H1 (cell line): ENCODE data around the gene CDPF1. TPM values are rescaled to one million over a fixed set of nuclear protein-coding genes. Genes with fewer than 3 reads are reported as not detected.

Experiments used
- CTCF ChIA-PET: fragments of 300-600 bp; sonication (Branson Sonifier 250); formaldehyde crosslinking; loops from one replicate; lab custom pipeline; 2021; ENCODE audit not compliant: partially characterized antibody; lab: Charles Lee
- POLR2A ChIA-PET: fragments of 300-600 bp; sonication (Branson Sonifier 250); formaldehyde crosslinking; loops from one replicate; lab custom pipeline; 2021; ENCODE audit warnings: inconsistent platforms; ENCODE audit not compliant: partially characterized antibody; lab: Charles Lee
- DNase-seq, 2 experiments: peaks; one replicate each; pipeline versions ENCODE4 v3.0.0 to v3.0.0-alpha.2; 2010 to 2022; ENCODE audit warnings: low spot score in 2 of 2, low read depth in 1 of 2, mixed read lengths in 1 of 2
- FAIRE-seq: peaks from 2 replicates; lab custom pipeline; 2011; peaks lifted over from hg19 to GRCh38; lab: Jason Lieb, UNC
- H2AFZ ChIP-seq: 2 replicates; pipeline ENCODE4 v1.8.1; 2012; ENCODE audit warnings: low read length, inconsistent platforms
- H2AK5ac ChIP-seq: 2 replicates; pipeline ENCODE4 v1.6.1; 2013; ENCODE audit warnings: low read depth, low read length
- H2BK120ac ChIP-seq: replicated peaks from 2 replicates; pipeline ENCODE3; 2013; ENCODE audit warnings: low read depth, low read length, inconsistent platforms
- H2BK12ac ChIP-seq: 2 replicates; pipeline ENCODE4 v1.6.1; 2013; ENCODE audit warnings: low read depth, low read length
- H2BK15ac ChIP-seq: 2 replicates; pipeline ENCODE4 v1.6.1; 2013; ENCODE audit warnings: low read length
- H2BK20ac ChIP-seq: 2 replicates; pipeline ENCODE4 v1.6.1; 2013; ENCODE audit warnings: low read length
- H2BK5ac ChIP-seq: 2 replicates; pipeline ENCODE4 v1.6.1; 2013; ENCODE audit warnings: low read depth, low read length
- H3K14ac ChIP-seq: 2 replicates; pipeline ENCODE4 v1.6.1; 2013; ENCODE audit warnings: inconsistent platforms; ENCODE audit not compliant: insufficient read length
- H3K18ac ChIP-seq: 2 replicates; pipeline ENCODE4 v1.6.1; 2013; ENCODE audit warnings: low read length; ENCODE audit errors: extremely low read depth
- H3K23ac ChIP-seq: 2 replicates; pipeline ENCODE4 v1.6.1; 2013; ENCODE audit warnings: inconsistent platforms; ENCODE audit not compliant: insufficient read length
- H3K23me2 ChIP-seq: 2 replicates; pipeline ENCODE4 v1.6.1; 2013; ENCODE audit warnings: low read depth, low read length
- H3K27ac ChIP-seq: 2 replicates; pipeline ENCODE4 v1.6.1; 2011; ENCODE audit warnings: low read depth, low read length, inconsistent platforms
- H3K27me3 ChIP-seq, 4 experiments: replicated peaks in 1 of 4; 1 replicate in 1 of 4; 2 replicates in 3 of 4; pipeline versions ENCODE4 v1.6.1 to v1.8.1; 2011 to 2013; ENCODE audit warnings: low read length in 3 of 4, mild to moderate bottlenecking in 3 of 4, inconsistent platforms in 2 of 4, mixed read lengths in 2 of 4, moderate library complexity in 1 of 4; ENCODE audit not compliant: control insufficient read depth in 3 of 4, insufficient read depth in 3 of 4; ENCODE audit errors: extremely low read depth in 1 of 4
- H3K36me3 ChIP-seq, 4 experiments: 2 replicates each; pipeline versions ENCODE4 v1.6.1 to v1.8.1; 2011 to 2013; ENCODE audit warnings: mild to moderate bottlenecking in 4 of 4, low read length in 3 of 4, moderate library complexity in 2 of 4, control low read depth in 1 of 4, inconsistent platforms in 1 of 4; ENCODE audit not compliant: insufficient read depth in 4 of 4, control insufficient read depth in 2 of 4
- H3K4ac ChIP-seq: replicated peaks from 2 replicates; pipeline ENCODE3; 2013; ENCODE audit warnings: low read length, low read depth, mixed read lengths, inconsistent platforms; ENCODE audit not compliant: insufficient read length
- H3K4me1 ChIP-seq, 4 experiments: replicated peaks in 1 of 4; 1 replicate in 1 of 4; 2 replicates in 3 of 4; pipeline versions ENCODE4 v1.6.1 to v1.8.1; 2011 to 2013; ENCODE audit warnings: low read length in 3 of 4, inconsistent platforms in 2 of 4, mixed read lengths in 1 of 4; ENCODE audit not compliant: insufficient read depth in 4 of 4, control insufficient read depth in 3 of 4
- H3K4me2 ChIP-seq, 2 experiments: 2 replicates each; pipeline versions ENCODE4 v1.6.1 to v1.8.1; 2011 to 2013; ENCODE audit warnings: low read depth in 2 of 2, low read length in 2 of 2, control low read depth in 1 of 2, inconsistent platforms in 1 of 2, mild to moderate bottlenecking in 1 of 2; ENCODE audit not compliant: insufficient read depth in 1 of 2
- H3K4me3 ChIP-seq, 4 experiments: fragments of 200-600, 300-600 bp in 1 of 4; sonication (generic), shearing (Covaris generic), sonication (Bioruptor Twin) in 1 of 4; 2 replicates each; pipeline versions ENCODE4 v1.5.1 to v1.8.1; 2011 to 2016; ENCODE audit warnings: low read length in 4 of 4, low read depth in 3 of 4, control low read depth in 2 of 4, inconsistent platforms in 2 of 4, mild to moderate bottlenecking in 2 of 4, mixed read lengths in 1 of 4, moderate library complexity in 1 of 4; ENCODE audit not compliant: insufficient read depth in 2 of 4; ENCODE audit errors: extremely low read depth in 1 of 4
- H3K56ac ChIP-seq: replicated peaks from 2 replicates; pipeline ENCODE3; 2013; ENCODE audit warnings: low read depth, mild to moderate bottlenecking, mixed read lengths, low read length, inconsistent platforms; ENCODE audit not compliant: insufficient read length
- H3K79me1 ChIP-seq: 2 replicates; pipeline ENCODE4 v1.6.1; 2013; ENCODE audit warnings: low read depth, low read length, control low read depth
- H3K79me2 ChIP-seq, 2 experiments: 2 replicates each; pipeline versions ENCODE4 v1.6.1 to v1.8.1; 2012 to 2013; ENCODE audit warnings: low read length in 2 of 2, mild to moderate bottlenecking in 2 of 2, inconsistent platforms in 1 of 2; ENCODE audit not compliant: insufficient read depth in 2 of 2, control insufficient read depth in 1 of 2
- H3K9ac ChIP-seq, 4 experiments: replicated peaks in 1 of 4; 1 replicate in 1 of 4; 2 replicates in 3 of 4; pipeline versions ENCODE4 v1.6.1 to v1.8.1; 2011 to 2013; ENCODE audit warnings: low read depth in 3 of 4, low read length in 3 of 4, control low read depth in 2 of 4, mild to moderate bottlenecking in 2 of 4, moderate library complexity in 2 of 4, inconsistent platforms in 1 of 4; ENCODE audit errors: extremely low read depth in 1 of 4
- H3K9me3 ChIP-seq, 2 experiments: 2 replicates each; pipeline versions ENCODE4 v1.6.1 to v1.8.1; 2012 to 2013; ENCODE audit warnings: mild to moderate bottlenecking in 2 of 2, moderate library complexity in 2 of 2, control low read depth in 1 of 2, inconsistent platforms in 1 of 2, low read depth in 1 of 2, low read length in 1 of 2, mixed read lengths in 1 of 2; ENCODE audit not compliant: insufficient read depth in 2 of 2
- H4K20me1 ChIP-seq, 2 experiments: replicated peaks in 1 of 2; 2 replicates each; pipeline versions ENCODE3 to v1.8.1; 2011 to 2013; ENCODE audit warnings: inconsistent platforms in 2 of 2, low read length in 2 of 2, mild to moderate bottlenecking in 1 of 2; ENCODE audit not compliant: insufficient read depth in 2 of 2, control insufficient read depth in 1 of 2
- H4K5ac ChIP-seq: 2 replicates; pipeline ENCODE4 v1.6.1; 2013; ENCODE audit warnings: low read length, low read depth, mixed read lengths, inconsistent platforms; ENCODE audit not compliant: insufficient read length
- H4K8ac ChIP-seq: 2 replicates; pipeline ENCODE4 v1.8.0; 2013; ENCODE audit warnings: mild to moderate bottlenecking, moderate library complexity, low read length, inconsistent platforms; ENCODE audit not compliant: insufficient read depth; ENCODE audit errors: extremely low read depth
- H4K91ac ChIP-seq: replicated peaks from 2 replicates; pipeline ENCODE3; 2013; ENCODE audit warnings: low read length, mixed read lengths, inconsistent platforms; ENCODE audit not compliant: insufficient read length
- BCL11A ChIP-seq, 2 experiments: IDR thresholded peaks; one replicate each; pipeline ENCODE4 v1.6.1; 2011; ENCODE audit warnings: low read depth in 2 of 2, low read length in 2 of 2, mild to moderate bottlenecking in 2 of 2
- EP300 ChIP-seq, 2 experiments: IDR thresholded peaks; 1 replicate in 1 of 2; 2 replicates in 1 of 2; pipeline ENCODE4 v1.6.1; 2011 to 2012; ENCODE audit warnings: low read depth in 2 of 2, low read length in 2 of 2, mild to moderate bottlenecking in 2 of 2, borderline replicate concordance in 1 of 2, inconsistent platforms in 1 of 2, moderate library complexity in 1 of 2
- HDAC2 ChIP-seq, 2 experiments: fragments of 300-600 bp in 1 of 2; sonication (generic) in 1 of 2; IDR thresholded peaks; 2 replicates each; pipeline ENCODE4 v1.6.1; 2011 to 2012; ENCODE audit warnings: low read depth in 2 of 2, low read length in 2 of 2, mild to moderate bottlenecking in 2 of 2, moderate library complexity in 2 of 2, borderline replicate concordance in 1 of 2, inconsistent platforms in 1 of 2
- JUN ChIP-seq: IDR thresholded peaks from 2 replicates; pipeline ENCODE4 v1.6.1; 2011; ENCODE audit warnings: low read depth, mild to moderate bottlenecking, improper control_type of control experiment, low read length
- POLR2AphosphoS5 ChIP-seq: IDR thresholded peaks from 2 replicates; pipeline ENCODE4 v1.6.1; 2011; ENCODE audit warnings: low read depth, low read length
- RXRA ChIP-seq: IDR thresholded peaks from 2 replicates; pipeline ENCODE4 v1.6.1; 2011; ENCODE audit warnings: low read depth, mild to moderate bottlenecking, low read length, moderate library complexity; ENCODE audit not compliant: insufficient read depth
- SAP30 ChIP-seq: fragments of 300-600 bp; sonication (generic); IDR thresholded peaks from 2 replicates; pipeline ENCODE4 v1.7.1; 2012; ENCODE audit warnings: low read length, moderate library complexity, mild to moderate bottlenecking, inconsistent platforms; ENCODE audit not compliant: insufficient read depth, insufficient replicate concordance
- SP2 ChIP-seq: IDR thresholded peaks from 2 replicates; pipeline ENCODE4 v1.6.1; 2012; ENCODE audit warnings: mild to moderate bottlenecking, low read length, inconsistent platforms
- SP4 ChIP-seq: IDR thresholded peaks from 2 replicates; pipeline ENCODE4 v1.6.1; 2012; ENCODE audit warnings: low read length, inconsistent platforms
- TCF12 ChIP-seq: IDR thresholded peaks from 2 replicates; pipeline ENCODE4 v1.6.1; 2011; ENCODE audit warnings: low read depth, mild to moderate bottlenecking, low read length
- TEAD4 ChIP-seq: IDR thresholded peaks from 2 replicates; pipeline ENCODE4 v1.6.1; 2012; ENCODE audit warnings: low read depth, low read length, inconsistent platforms, mixed read lengths
- YY1 ChIP-seq: IDR thresholded peaks from 2 replicates; pipeline ENCODE4 v1.6.1; 2011; ENCODE audit warnings: low read depth, mild to moderate bottlenecking, low read length
- WGBS, 2 experiments: shearing (Covaris generic) in 1 of 2; methylation state at CpG; one replicate each; pipeline versions ENCODE4 v1.1.6 to v1.1.7; 2013 to 2015; ENCODE audit warnings: low lambda C conversion rate in 2 of 2, mixed read lengths in 2 of 2, inconsistent platforms in 1 of 2, low coverage in 1 of 2, missing lambda C conversion rate in 1 of 2; ENCODE audit not compliant: insufficient replicate concordance in 2 of 2, insufficient coverage in 1 of 2, insufficient read length in 1 of 2; ENCODE audit errors: extremely low coverage in 1 of 2, missing lambda C conversion rate in 1 of 2; 5-methylcytosine and 5-hydroxymethylcytosine counted together
- polyA plus RNA-seq, 7 experiments: library from polyadenylated mRNA; depleted of rRNA in 3 of 7; stranded (reverse) in 5 of 7; unstranded in 2 of 7; fragments of >200 nt in 5 of 7; fragments of 200-250 nt in 2 of 7; gene quantifications; 1 replicate in 5 of 7; 2 replicates in 1 of 7; 4 replicates in 1 of 7; pipeline versions ENCODE4 v1.2.1 to v1.2.3, GENCODE V29; 2011 to 2013; ENCODE audit warnings: missing spikeins in 2 of 7, mixed read lengths in 2 of 7
- total RNA-seq: library from RNA; stranded (reverse); fragmentation: NEBNext Ultra II Directional; extraction: Animal tissue kit (Norgen Biotek cat#: 25700); gene quantifications from 2 replicates; pipeline ENCODE4 v1.2.1, GENCODE V29; 2021

The CDPF1 gene
- total and polyA plus RNA-seq, 2 of the 8 experiments (the other 6 are each of a cell fraction or from before 2014, with no cell fraction given) = 9.7 to 13.7 TPM

DNA sequence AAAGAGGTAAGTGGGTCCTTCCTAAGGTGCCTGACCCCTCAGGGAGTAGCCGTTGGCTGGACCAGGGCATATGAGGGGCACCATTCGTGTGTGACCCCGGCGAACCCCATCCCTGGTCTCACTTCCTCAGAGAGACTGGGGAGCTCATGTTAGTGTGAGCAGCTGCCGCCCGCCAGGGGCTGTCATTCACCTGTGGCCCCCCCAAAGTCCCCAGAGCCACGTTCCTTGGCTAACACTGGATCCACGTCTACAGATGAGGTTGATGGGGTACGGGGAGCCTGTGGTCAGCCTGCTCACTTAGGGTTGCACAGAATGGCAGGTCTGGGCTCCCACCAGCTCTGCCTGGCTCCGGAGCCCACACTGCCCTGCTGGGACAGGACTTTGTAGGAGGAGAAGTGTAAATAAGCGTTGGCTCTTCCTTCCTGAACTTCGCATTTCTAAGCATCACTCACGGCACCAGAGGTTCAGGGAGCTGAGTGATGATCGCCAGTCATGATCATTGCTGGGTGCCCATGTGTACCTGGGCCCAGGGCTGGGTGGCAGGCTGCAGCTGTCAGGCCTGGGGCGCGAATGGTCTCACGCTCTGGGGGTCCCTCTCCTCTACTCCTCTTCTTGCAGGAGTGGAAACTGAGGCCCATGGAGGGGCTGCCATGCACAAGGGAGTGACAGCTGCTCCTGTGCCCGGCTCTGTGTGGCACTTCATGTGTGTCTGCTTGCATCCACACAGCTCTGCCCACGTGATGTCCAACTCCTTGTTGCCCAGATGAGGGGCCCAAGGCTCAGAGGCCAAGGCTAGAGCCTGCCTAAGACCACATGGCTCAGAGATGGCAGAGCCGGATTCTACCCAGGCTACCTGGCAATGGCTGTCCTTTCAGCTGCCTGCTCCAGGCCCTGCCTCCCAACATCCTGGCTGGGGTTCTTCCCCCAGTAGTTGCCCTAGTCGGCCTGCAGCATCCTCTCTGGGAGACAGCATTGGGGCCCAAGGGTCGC, 28.9 kb upstream of the CDPF1 start:
- Histone ChIP-seq H3K9ac (no peak overlapping the region), H4K91ac (no peak overlapping the region), H3K4ac (no peak overlapping the region), H3K36me3 (peaks cover 6 to 19% (median 12%) of the 10 kb centered on the region in 4 experiments; a peak in 6 of 8 replicates), H3K18ac (no peak overlapping the region), H3K79me2 (no peaks in the 10 kb centered on the region), H2BK5ac (no peak overlapping the region), H2AFZ (no peak overlapping the region), H4K20me1 (peaks cover 0 to 3% of the 10 kb centered on the region in 2 experiments), H2BK120ac (no peak overlapping the region), H3K27me3 (no peaks in the 10 kb centered on the region), H2AK5ac (no peak overlapping the region), H2BK15ac (no peak overlapping the region), H3K23me2 (no peaks in the 10 kb centered on the region), H3K4me1 (no peaks in the 10 kb centered on the region), H3K4me2 (no peak overlapping the region), H3K27ac (no peak overlapping the region), H3K9me3 (no peaks in the 10 kb centered on the region), H3K23ac (no peak overlapping the region), H3K79me1 (no peaks in the 10 kb centered on the region), H3K56ac (no peak overlapping the region), H2BK20ac (no peak overlapping the region), H4K5ac (no peak overlapping the region), H4K8ac (no peak overlapping the region), H3K14ac (no peak overlapping the region), H3K4me3 (no peak overlapping the region), H2BK12ac (no peak overlapping the region)
- no peak for DNase-seq
- FAIRE-seq = no peak
- 90% methylated on average over 21 of the region's 22 CpGs; no CpG with 5 or more reads in 1 of the 2 experiments for WGBS, 2 experiments
- POLR2A ChIA-PET = interaction anchor here (0.5 to 2.4 kb wide), 5 partner anchors 9 to 25 kb away, joined by 3 to 13 read pairs (median 4); partner anchors contain the start of gene TTC38
- CTCF ChIA-PET = interaction anchor here (1.5 kb wide), 1 partner anchor 157 kb away, joined by 6 read pairs; no protein-coding TSS in a partner anchor
- TF ChIP-seq EP300 (IDR thresholded peaks at IDR 0.05; ENCODE audit: borderline replicate concordance in 1 of 2, low read depth in 2 of 2, low read length in 2 of 2) = no peak
- TF ChIP-seq JUN = no peak
- TF ChIP-seq TCF12 = no peak
- TF ChIP-seq SP4 = no peak
- no peak for TF ChIP-seq POLR2AphosphoS5
- no peak for TF ChIP-seq SAP30
- no peak for TF ChIP-seq TEAD4
- TF ChIP-seq BCL11A (IDR thresholded peaks at IDR 0.05; ENCODE audit: low read depth in 2 of 2, low read length in 2 of 2) = no peak
- no peak for TF ChIP-seq RXRA
- no peak for TF ChIP-seq YY1
- no peak for TF ChIP-seq HDAC2 (IDR thresholded peaks at IDR 0.05; ENCODE audit: borderline replicate concordance in 1 of 2, low read depth in 2 of 2, low read length in 2 of 2)
- no peak for TF ChIP-seq SP2
